ENCODE results near the gene GORASP1.

GORASP1 gene

DNA sequence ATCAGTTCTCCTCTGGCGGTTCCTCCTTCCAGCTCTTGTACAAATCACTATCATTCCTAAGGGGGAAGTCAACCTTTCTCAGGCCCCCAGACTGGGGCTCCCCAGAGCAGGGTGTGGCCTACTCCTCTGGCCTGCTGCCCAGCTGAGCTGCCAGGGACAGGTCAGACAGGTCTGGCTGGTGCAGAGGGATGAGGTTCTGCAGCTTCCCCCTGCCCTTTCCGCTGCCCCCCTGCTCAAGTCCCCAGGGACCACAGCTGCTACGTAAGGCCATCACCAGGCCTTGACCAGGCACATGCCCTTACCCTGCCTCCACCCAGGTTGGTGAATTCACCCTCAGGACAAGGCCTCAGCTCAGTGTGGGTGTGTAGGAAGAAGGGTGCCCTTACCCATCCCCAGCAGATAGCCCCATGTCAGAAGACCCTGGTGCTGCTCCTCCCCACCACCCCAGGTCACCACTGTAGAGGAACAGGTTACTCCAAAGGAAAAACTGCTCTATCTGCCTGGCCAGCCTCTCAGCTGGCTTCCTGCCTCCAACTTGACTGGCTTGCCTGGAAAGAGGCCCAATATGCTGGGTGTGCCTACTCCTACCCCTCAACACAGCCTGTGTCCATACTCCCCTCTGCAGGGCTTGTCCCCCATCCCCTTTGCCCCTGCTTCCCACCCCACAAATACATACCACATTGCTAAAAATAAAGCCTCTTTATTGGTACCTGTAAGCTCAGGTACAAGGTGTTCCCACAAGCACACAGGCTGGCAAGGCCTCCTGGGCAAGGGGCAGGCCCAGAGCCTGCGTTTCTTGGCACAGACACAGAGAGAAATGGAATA is 34.0 kb upstream of the GORASP1 start:
- no peak for DNase-seq (ENCODE audit: low read depth in 2 of 2)

DNA sequence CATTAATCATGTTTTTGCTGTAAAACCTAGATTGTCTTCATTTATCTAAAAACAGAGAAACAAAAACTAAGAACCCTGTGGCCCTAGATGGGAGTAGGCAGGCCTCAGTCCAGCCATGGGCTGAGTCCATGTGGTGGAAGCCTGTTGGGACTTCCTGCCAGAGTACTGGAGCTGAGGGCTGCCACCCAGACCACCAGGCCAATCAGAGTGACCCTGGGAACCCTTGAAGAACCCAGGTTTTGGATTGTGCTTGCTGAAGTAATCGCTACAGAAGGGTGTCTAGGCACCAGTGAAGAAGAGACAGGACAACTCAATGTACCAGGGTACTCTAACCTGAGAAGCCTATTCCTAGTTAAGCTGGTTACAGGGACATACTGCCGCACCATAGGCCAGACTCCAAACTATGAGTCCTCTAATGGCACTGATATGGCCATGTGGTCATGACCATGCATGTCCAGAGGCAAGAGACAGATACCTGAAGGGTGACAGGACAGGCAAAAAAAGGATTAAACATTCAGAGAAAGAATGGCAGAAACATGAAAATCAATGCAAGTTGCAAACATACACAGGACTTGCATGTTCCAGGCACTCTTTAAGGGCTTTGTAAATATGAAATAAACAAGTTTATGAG is 33.0 kb upstream of the GORASP1 start:
- DNase-seq (ENCODE audit: low read depth in 2 of 2), result no peak

DNA sequence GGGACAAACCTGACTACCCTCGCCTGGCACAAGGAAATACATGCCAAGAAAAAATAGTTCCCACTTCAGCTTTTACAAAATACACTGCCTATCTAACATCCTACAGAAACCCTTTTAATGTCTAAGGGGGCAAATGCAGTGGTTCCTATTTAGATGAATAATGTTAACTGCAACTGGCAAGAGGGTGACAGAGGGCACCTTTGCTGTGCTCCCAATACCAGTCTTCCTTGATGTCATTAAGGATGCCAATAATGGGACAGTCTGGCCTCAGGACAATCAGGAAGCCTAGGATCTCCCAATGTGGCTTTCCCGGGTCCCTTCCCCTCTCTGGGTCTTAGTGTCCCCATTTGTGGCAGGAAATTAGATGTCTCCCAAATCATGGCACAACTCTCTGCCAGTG is 32.0 kb upstream of the GORASP1 start:
- DNase-seq (ENCODE audit: low read depth in 2 of 2), result no peak

DNA sequence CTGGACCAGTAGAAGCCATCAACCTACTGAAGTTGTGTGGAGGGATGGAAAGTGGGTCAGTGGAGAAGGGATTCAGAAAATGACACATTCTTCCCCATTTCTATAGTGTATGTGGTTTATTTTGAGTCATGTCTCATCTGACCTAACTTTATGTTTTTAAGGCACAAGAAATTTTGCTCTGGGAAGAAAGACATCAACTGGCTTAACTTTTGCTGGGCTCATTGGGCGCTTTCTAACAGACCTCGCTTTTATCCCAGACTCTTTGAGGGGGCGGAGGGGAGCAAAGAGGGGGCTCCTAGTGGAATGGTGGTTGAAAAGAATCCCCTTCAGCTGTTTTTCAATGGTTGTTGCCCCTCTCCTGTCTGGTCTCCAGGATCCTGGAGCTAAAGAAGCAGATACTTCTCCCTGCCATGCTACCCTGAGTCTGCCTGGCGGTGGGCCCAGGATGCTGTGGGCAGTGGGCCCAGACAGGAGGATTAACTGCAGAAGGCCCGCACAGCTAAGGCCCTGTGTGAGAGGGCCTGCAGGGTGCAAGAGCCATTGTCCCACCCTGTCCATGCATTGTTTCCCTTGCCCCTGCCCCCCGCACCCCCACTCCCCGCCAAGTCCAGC is 31.5 kb upstream of the GORASP1 start:
- DNase-seq (ENCODE audit: low read depth in 2 of 2), result no peak

DNA sequence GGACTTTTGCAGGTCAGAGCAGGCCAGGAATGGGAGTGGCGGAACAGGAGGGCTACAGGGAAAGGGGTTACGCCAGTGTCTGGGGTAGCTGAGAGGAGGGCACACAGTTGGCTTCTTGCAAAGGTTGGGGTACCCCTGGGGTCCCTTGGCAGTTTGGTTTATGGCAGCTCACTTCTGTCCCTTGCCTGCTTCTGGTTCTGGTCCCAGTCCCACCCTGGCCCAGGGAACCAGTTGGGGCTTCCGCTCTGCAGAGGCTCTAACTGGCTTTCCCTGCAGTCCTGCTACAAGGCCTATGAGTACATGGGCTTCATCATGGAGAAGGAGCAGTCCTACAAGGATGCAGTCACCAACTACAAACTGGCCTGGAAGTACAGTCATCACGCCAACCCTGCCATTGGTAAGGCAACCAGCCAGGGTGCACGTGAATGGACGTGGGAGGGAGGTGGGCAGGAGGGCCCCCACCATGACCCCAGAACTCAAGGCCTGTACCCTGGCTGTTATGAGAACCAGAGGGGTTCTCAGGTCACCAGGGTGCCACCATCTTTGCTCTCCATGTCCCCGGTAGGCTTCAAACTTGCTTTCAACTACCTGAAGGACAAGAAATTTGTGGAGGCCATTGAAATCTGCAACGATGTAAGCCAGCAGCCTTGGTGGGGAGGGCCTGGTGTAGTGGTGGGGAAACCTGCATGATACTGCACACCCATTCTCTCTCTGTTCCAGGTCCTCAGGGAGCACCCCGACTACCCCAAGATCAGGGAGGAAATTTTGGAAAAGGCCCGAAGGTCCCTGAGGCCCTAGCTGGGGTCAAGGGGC is 30.8 kb upstream of the GORASP1 start:
- DNase-seq (ENCODE audit: low read depth in 2 of 2), result no peak

DNA sequence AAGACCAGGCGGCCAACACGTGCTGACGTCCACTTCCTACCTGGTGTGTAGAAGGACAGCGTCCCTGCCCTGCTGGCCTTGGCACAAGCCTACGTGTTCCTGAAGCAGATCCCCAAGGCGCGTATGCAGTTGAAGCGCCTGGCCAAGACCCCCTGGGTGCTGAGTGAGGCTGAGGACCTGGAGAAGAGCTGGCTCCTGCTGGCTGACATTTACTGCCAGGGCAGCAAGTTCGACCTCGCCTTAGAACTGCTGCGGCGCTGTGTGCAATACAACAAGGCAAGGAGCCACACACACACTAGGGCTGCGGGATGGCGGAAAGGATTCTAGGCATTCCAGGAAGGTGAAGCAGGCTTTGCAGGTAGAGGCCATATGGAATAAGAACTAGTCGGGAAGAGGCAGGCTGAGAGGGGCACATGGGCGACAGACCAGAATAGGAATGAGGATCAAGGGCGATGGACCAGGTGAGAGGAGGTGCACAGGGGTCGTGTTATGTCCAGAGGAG is 30.1 kb upstream of the GORASP1 start:
- DNase-seq (ENCODE audit: low read depth in 2 of 2), result no peak

DNA sequence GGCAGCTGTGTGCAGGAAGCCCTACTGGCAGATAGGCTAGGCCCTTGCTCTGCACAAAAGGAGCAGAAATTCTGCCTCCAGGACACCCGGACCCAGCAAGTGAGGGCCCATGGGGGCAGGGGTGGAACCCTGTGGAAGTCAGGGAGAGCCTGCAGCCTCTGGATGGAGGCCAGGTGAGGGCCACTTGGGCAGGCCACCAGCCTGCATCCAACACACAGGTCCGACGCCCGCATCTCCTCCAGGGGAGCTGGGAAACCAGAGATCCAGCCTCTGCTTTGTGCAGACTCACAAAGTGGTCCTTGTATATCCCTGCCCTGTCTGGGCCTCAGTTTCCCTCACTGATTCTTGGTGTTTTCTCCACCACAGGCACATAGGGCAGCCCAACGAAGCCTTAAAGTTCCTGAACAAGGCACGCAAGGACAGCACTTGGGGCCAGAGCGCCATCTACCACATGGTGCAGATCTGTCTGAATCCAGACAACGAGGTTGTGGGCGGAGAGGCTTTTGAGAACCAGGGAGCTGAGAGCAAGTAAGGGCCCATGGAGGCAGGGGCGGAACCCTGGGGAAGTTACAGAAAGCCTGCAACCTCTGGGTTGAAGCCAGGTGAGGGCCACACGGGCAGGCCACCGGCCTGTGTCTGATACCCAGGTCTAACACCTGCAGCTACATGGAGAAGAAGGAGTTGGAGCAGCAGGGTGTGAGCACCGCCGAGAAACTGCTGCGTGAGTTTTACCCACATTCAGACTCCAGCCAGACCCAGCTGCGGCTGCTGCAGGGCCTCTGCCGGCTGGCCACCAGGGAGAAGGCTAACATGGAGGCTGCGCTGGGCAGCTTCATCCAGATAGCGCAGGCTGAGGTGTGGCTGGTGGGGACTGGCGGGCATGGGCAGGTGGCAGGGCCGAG is 29.4 kb upstream of the GORASP1 start:
- no peak for DNase-seq (ENCODE audit: low read depth in 2 of 2)

DNA sequence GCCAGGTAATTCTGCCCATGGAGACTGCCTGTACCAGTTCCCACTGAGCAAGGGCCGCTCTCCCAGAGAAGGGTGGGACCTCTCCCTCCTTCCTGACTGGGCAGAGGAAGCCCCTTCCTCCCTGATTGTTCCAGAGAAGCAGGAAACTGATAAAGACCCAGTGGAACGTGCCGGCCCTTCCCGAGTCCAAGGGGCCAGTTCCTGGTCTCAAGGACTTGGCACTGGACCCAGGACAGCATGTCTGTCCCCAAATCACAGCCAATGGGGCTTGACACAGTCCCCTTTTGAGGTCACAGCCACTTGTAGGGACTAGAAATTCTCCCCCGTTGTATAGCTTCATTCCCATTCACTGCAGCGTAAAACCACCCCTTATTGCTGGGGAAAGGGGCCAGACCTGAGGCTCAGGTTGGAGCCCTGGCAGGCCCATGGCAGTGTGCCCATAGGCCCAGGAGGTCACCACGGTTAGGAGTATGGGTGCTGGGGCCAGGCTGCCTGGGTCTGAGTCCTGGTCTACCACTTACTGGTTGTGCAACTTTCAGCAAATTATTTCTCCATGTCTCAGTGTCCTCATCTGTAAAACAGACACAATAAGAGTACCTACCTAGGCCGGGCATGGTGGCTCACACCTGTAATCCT is 27.9 kb upstream of the GORASP1 start:
- DNase-seq (ENCODE audit: low read depth in 2 of 2), result no peak

DNA sequence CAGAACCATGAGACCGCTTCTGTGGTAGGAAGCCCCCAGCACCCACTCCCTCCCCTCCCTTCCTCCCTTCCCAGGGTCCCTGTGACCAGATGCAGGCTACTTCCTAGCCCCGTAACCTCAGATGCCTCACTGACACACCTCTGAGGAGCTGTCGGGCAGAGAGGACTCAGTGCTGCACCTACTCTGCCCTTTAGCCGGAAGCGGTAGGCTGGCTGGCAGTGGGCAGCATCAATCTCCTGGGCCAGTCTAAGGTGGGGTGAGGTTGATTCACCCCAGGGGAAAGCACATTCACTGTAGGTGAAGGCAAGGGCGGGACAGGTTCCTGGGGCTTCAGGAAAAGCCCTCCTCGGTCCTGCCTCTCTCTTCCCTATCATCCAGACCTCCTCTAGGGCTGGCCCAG is 26.9 kb upstream of the GORASP1 start:
- no peak for DNase-seq (ENCODE audit: low read depth in 2 of 2)

DNA sequence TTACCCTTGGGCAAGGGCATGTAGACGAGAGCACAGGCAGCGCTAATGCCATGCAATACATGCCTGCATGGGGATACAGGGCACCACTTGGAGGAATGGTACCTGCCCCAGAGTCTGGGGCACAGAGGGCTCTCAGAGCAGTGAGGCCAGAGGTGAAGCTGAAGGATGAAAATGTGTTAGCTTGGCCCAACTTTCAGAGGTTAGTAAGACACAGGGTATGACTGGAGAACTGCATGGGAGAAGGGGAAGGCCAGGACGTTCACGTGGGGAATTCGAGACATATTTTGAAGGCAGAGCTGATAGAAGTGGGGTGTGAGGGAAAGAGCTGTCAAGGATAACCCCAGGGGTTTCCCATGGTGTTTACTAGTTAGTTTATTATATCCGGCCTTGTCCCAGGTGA is 26.4 kb upstream of the GORASP1 start:
- DNase-seq (ENCODE audit: low read depth in 2 of 2), result no peak

DNA sequence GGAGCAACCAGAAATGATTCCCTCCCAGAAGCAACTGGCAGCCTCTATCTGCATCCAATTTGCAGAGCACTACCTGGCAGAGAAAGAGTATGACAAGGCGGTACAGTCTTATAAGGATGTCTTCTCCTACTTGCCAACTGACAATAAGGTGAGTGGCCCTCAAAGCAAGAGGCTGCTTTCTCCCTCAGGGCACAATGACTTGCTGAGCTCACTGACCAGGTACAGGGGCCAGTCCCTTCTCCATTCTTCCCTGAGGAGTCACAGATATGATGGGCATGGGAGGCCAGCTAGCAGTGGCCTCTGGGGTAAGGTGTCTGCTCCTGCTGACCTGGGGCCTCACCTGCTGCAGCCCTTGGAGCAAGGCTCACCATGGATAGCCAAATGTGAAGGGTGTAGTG is 25.7 kb upstream of the GORASP1 start:
- DNase-seq (ENCODE audit: low read depth in 2 of 2), result no peak

DNA sequence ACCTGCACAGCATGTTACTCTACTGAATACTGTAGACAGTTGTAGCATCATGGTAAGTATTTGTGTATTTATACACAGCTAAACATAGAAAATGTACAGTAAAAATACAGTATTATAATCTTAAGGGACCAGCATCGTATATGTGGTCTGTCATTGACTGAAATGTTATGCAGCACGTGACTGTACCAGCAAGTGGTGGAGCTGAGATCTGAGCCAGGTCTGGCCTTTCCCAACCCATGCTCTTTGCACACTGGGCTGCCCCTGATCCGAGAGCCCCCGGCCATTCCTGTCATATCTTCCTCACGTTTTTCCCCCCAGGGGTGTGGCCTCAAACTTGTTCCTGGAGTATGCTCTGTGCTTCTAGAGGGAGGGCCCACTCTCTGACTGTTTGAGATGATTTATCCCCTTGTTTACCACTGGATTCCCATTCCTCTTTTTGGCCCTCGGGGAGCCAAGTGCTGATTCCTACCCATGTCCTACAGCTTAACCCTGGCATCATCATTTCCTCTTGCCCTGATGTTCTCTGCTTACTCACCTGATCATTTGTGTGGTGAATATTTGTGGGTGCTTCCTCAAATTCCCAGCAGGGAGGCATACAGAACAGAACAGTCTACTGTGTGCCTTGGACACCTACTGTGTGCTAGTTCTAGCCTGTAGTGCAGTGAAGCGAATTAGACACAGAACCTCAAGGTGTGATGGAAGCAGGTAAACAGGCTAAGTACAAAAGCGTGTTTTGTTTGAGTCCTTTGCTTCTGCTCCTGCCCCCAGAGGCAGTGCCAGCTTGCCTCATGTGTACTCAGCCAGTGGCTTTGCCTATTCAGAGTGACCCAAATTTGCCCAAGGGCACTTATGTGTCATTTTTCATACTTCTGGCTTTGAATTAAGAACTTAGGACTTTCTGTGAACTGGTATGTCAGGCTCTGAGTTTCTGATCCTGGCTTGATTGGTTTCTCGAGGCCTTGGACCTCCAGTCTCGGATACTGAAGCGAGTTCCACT is 25.0 kb upstream of the GORASP1 start:
- DNase-seq (ENCODE audit: low read depth in 2 of 2), result no peak

DNA sequence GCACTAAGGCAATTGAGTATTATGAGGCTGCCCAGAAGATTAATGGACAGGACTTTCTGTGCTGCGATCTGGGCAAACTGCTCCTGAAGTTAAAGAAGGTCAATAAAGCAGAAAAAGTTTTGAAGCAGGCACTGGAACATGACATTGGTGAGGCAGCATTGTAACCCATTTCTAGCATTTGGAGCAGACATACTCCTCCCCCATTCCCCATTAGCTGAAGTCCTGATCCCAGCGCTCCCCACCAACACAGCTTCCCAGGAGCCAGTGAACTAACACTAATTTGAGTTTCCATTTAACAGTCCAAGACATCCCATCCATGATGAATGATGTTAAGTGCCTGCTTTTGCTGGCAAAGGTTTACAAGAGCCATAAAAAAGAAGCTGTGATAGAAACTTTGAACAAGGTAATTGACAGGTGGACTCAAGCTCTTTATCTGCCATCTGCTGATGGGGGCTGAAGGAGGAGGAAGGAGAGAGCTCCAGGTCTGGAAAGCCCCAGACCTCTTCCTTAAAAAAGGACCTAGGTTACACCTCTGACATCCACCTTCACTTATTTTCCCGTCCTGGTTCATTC is 23.4 kb upstream of the GORASP1 start:
- no peak for DNase-seq (ENCODE audit: low read depth in 2 of 2)

DNA sequence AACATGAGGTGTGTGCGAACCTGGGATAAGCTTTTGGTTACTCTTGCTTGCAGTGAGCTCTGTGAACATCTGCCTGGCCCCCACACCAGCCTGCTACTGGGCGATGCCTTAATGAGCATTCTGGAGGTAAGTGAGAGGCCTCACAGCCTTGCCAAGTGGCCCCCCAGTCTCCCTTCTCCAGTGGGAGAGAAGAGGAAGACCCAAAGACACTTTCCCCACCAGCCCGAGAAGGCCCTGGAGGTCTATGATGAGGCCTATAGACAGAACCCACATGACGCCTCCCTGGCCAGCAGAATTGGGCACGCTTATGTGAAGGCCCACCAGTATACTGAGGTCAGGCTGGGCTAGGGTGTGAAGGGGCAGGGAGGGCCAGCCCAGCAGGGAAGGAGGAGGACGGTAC is 22.6 kb upstream of the GORASP1 start:
- no peak for DNase-seq (ENCODE audit: low read depth in 2 of 2)

DNA sequence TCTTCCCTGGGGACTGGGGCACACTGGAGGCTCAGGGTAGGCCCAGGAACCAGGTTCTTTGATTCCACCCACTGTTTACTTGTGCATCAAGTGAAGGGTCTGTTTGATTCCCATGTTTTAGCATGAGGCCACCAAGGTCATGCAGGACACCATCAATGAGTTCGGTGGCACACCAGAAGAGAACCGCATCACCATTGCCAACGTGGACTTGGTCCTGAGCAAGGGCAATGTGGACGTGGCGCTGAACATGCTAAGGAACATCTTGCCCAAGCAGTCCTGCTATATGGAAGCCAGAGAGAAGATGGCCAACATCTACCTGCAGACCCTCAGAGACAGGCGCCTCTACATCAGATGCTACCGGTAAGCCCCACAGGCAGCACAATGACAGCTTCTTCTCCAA is 21.5 kb upstream of the GORASP1 start:
- no peak for DNase-seq (ENCODE audit: low read depth in 2 of 2)

DNA sequence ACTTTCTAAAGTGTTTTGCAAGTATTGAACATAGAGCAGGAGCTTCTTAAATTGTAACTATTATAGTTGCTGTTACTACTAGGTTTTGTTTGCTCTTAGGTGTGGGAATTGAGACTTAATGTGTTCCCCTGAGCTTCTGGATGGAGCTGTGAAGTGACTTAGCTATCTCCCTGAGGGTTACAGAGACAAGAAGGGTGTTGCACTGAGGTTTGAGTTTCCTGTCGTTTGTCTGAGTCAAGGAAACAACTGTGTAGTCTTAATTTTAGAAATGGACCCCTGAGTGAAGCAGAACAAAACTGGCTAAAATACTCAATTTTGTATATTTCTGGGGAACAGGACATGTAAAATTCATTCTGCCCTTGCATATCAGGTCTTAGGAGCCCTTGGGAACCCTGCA is 20.5 kb upstream of the GORASP1 start:
- DNase-seq (ENCODE audit: low read depth in 2 of 2), result no peak

DNA sequence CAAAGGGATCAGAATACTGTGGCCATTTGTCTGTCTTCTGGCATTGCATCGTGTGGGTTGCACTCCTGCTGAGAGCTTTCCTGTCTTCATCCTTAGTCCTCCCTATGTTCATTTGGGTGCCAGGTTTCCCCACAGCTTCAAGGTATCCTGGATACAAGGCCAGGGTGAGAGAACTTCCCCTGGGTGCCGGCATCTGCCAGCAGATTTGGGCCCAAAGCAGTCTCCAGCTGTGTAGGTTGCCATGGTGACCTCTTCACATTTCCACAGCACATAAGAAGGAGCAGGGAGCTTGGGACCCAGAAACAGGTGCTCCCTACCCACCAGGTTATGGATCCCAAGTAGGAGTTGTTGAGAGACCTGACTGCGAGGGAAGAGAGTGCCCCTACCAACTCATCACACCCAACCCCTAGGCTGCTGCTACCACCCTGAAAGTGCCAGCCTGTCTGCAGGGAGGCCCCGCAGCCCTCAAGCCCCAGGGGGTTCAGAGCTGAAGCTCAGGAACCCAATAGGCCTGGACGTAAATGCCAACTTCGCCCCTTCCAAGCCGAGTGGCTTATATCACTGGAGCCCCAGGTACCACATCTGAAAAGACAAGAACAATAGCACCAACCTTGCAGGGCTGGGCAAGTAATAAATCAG is 20.0 kb upstream of the GORASP1 start:
- no peak for DNase-seq (ENCODE audit: low read depth in 2 of 2)

DNA sequence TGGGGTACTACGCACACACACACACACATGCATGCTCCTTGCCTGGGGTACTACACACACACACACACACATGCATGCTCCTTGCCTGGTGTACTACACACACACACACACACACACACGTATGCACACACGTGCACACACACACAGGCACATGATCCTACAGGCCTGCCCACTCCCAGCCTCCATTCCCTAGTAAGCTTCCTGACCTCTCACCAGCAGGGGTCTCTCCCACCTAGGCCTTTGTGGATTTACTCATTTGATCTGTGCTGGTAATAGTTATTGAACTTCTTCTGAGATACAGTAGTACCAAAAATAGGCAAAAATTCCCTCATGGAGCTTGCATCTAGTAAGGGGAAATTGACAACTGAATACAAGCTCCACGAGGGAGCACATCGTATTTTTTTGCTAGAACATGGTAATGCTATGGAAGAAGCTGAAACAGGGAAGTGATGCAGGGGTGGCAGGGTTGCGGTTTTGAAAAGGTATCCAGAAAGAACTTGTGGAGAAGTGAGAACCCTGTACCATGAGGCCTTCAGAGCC is 19.2 kb upstream of the GORASP1 start:
- DNase-seq (ENCODE audit: low read depth in 2 of 2), result no peak
